Measurements from ENCODE around the gene ALAS1.

The ALAS1 gene

GRCh38 chr3:52183786-52184445 is 14.0 kb upstream of the ALAS1 start:
- DNase-seq, result no peak
- no peaks in the 10 kb centered on the region for H3K9me3 Mint-ChIP-seq
- CTCF ChIA-PET, result interaction anchor here (1.3 kb wide), 1 partner anchor 48 kb away, joined by 3 read pairs; no protein-coding TSS in a partner anchor
- peaks cover 16% of the 10 kb centered on the region for H3K27me3 Mint-ChIP-seq
- H3K27ac Mint-ChIP-seq, result no peak overlapping the region
- peaks cover 4% of the 10 kb centered on the region for H3K4me1 Mint-ChIP-seq
- H3K4me3 Mint-ChIP-seq, result no peak overlapping the region
- no peaks in the 10 kb centered on the region for H3K36me3 Mint-ChIP-seq

GRCh38 chr3:52184690-52185089 is 13.3 kb upstream of the ALAS1 start:
- Mint-ChIP-seq H3K9me3 (no peaks in the 10 kb centered on the region), H3K4me1 (peaks cover 9% of the 10 kb centered on the region), H3K27me3 (peaks cover 12% of the 10 kb centered on the region), H3K36me3 (no peaks in the 10 kb centered on the region), H3K27ac (no peak overlapping the region), H3K4me3 (no peak overlapping the region)
- no peak for DNase-seq
- CTCF ChIA-PET, result no interaction called here

- CTCF ChIA-PET, result no interaction called here
- peaks cover 9% of the 10 kb centered on the region for H3K27me3 Mint-ChIP-seq
- no peak for DNase-seq
- H3K36me3 Mint-ChIP-seq, result no peaks in the 10 kb centered on the region
- peaks cover 12% of the 10 kb centered on the region for H3K4me1 Mint-ChIP-seq
- H3K9me3 Mint-ChIP-seq, result no peaks in the 10 kb centered on the region
- H3K27ac Mint-ChIP-seq, result no peak overlapping the region
- no peak overlapping the region for H3K4me3 Mint-ChIP-seq
These were observed 12.6 kb upstream of the ALAS1 start for GRCh38 chr3:52185311-52185710.

- Mint-ChIP-seq H3K27me3 (peaks cover 8% of the 10 kb centered on the region), H3K4me1 (peaks cover 12% of the 10 kb centered on the region), H3K27ac (no peak overlapping the region), H3K9me3 (no peaks in the 10 kb centered on the region), H3K36me3 (no peaks in the 10 kb centered on the region), H3K4me3 (no peak overlapping the region)
- CTCF ChIA-PET, result no interaction called here
- DNase-seq, result no peak
These were observed 12.1 kb upstream of the ALAS1 start for GRCh38 chr3:52185837-52186236.

GRCh38 chr3:52186729-52187128 is 11.2 kb upstream of the ALAS1 start:
- Mint-ChIP-seq H3K4me3 (no peak overlapping the region), H3K27ac (no peak overlapping the region), H3K9me3 (no peaks in the 10 kb centered on the region), H3K4me1 (peaks cover 12% of the 10 kb centered on the region), H3K36me3 (no peaks in the 10 kb centered on the region), H3K27me3 (peaks cover 7% of the 10 kb centered on the region)
- DNase-seq, result no peak
- CTCF ChIA-PET, result no interaction called here

GRCh38 chr3:52188556-52188955 is 9.4 kb upstream of the ALAS1 start:
- Mint-ChIP-seq H3K4me1 (peaks cover 12% of the 10 kb centered on the region), H3K27me3 (peaks cover 10% of the 10 kb centered on the region), H3K4me3 (no peak overlapping the region), H3K36me3 (no peaks in the 10 kb centered on the region), H3K27ac (peak overlapping the region; percentile 4), H3K9me3 (no peaks in the 10 kb centered on the region)
- no peak for DNase-seq
- CTCF ChIA-PET, result interaction anchor here (0.9 to 1.6 kb wide), 2 partner anchors 32 to 187 kb away, joined by 3 to 4 read pairs; no protein-coding TSS in a partner anchor

- Mint-ChIP-seq H3K4me1 (peaks cover 12% of the 10 kb centered on the region), H3K4me3 (no peak overlapping the region), H3K9me3 (no peaks in the 10 kb centered on the region), H3K27me3 (peaks cover 24% of the 10 kb centered on the region), H3K27ac (no peak overlapping the region), H3K36me3 (no peaks in the 10 kb centered on the region)
- CTCF ChIA-PET, result no interaction called here
- DNase-seq, result no peak
These were observed 7.5 kb upstream of the ALAS1 start for GRCh38 chr3:52190294-52191074.

- H3K4me1 Mint-ChIP-seq, result peaks cover 21% of the 10 kb centered on the region
- CTCF ChIA-PET, result no interaction called here
These were observed 6.3 kb upstream of the ALAS1 start for GRCh38 chr3:52191663-52192062.

GRCh38 chr3:52193065-52193464 is 4.9 kb upstream of the ALAS1 start:
- CTCF ChIA-PET, result no interaction called here

More at GRCh38 chr3:52191663-52192062, 6.3 kb upstream of the ALAS1 start:
- Mint-ChIP-seq H3K27me3 (peaks cover 28% of the 10 kb centered on the region), H3K36me3 (no peaks in the 10 kb centered on the region), H3K27ac (no peak overlapping the region), H3K4me3 (no peak overlapping the region), H3K9me3 (no peaks in the 10 kb centered on the region)
- DNase-seq, result no peak

GRCh38 chr3:52194485-52195290 is 3.3 kb upstream of the ALAS1 start:
- no peak for DNase-seq
- CTCF ChIA-PET, result no interaction called here
- H3K27ac Mint-ChIP-seq, result peak overlapping the region; percentile 81
- H3K36me3 Mint-ChIP-seq, result peaks cover 14% of the 10 kb centered on the region
- no peak overlapping the region for H3K4me3 Mint-ChIP-seq
- H3K9me3 Mint-ChIP-seq, result no peaks in the 10 kb centered on the region
- peaks cover 39% of the 10 kb centered on the region for H3K27me3 Mint-ChIP-seq
- peaks cover 33% of the 10 kb centered on the region for H3K4me1 Mint-ChIP-seq

More at GRCh38 chr3:52193065-52193464, 4.9 kb upstream of the ALAS1 start:
- Mint-ChIP-seq H3K9me3 (no peaks in the 10 kb centered on the region), H3K4me3 (no peak overlapping the region), H3K4me1 (peaks cover 32% of the 10 kb centered on the region), H3K27ac (no peak overlapping the region), H3K36me3 (no peaks in the 10 kb centered on the region), H3K27me3 (peaks cover 35% of the 10 kb centered on the region)
- DNase-seq, result no peak

GRCh38 chr3:52195291-52195597 is 2.7 kb upstream of the ALAS1 start:
- Mint-ChIP-seq H3K9me3 (no peaks in the 10 kb centered on the region), H3K27me3 (peaks cover 39% of the 10 kb centered on the region), H3K36me3 (peaks cover 18% of the 10 kb centered on the region), H3K4me1 (peaks cover 33% of the 10 kb centered on the region), H3K27ac (no peak overlapping the region), H3K4me3 (no peak overlapping the region)
- CTCF ChIA-PET, result no interaction called here
- no peak for DNase-seq

GRCh38 chr3:52195823-52196331 is 2.1 kb upstream of the ALAS1 start:
- DNase-seq, result no peak
- Mint-ChIP-seq H3K27ac (no peak overlapping the region), H3K9me3 (no peaks in the 10 kb centered on the region), H3K4me1 (peaks cover 37% of the 10 kb centered on the region), H3K36me3 (peaks cover 21% of the 10 kb centered on the region), H3K4me3 (no peak overlapping the region), H3K27me3 (peaks cover 39% of the 10 kb centered on the region)
- CTCF ChIA-PET, result interaction anchor here (0.7 to 1.4 kb wide), 3 partner anchors 25 to 194 kb away, joined by 3 to 6 read pairs (median 4); no protein-coding TSS in a partner anchor

GRCh38 chr3:52196977-52197376 is 983 bp upstream of the ALAS1 start:
- H3K4me3 Mint-ChIP-seq, result peak overlapping the region; percentile 97
- peaks cover 28% of the 10 kb centered on the region for H3K36me3 Mint-ChIP-seq
- no peaks in the 10 kb centered on the region for H3K9me3 Mint-ChIP-seq
- CTCF ChIA-PET, result interaction anchor here (0.7 to 1.4 kb wide), 2 partner anchors 27 to 195 kb away, joined by 4 to 6 read pairs; no protein-coding TSS in a partner anchor
- peaks cover 39% of the 10 kb centered on the region for H3K27me3 Mint-ChIP-seq
- H3K4me1 Mint-ChIP-seq, result peaks cover 47% of the 10 kb centered on the region
- DNase-seq, result no peak
- H3K27ac Mint-ChIP-seq, result no peak overlapping the region

GRCh38 chr3:52197499-52197841 is 490 bp upstream of the ALAS1 start:
- DNase-seq, result no peak
- CTCF ChIA-PET, result interaction anchor here (1.4 kb wide), 1 partner anchor 27 kb away, joined by 4 read pairs; no protein-coding TSS in a partner anchor
- H3K27ac Mint-ChIP-seq, result peak overlapping the region; percentile 82
- H3K4me1 Mint-ChIP-seq, result peaks cover 50% of the 10 kb centered on the region
- no peaks in the 10 kb centered on the region for H3K9me3 Mint-ChIP-seq
- H3K36me3 Mint-ChIP-seq, result peaks cover 33% of the 10 kb centered on the region
- H3K27me3 Mint-ChIP-seq, result peaks cover 37% of the 10 kb centered on the region
- H3K4me3 Mint-ChIP-seq, result peak overlapping the region; percentile 97

All from activated naive CD4-positive, alpha-beta T cell treated with anti-CD3 and anti-CD28 coated beads, Interleukin-2, amount 10 ng/mL, durations not matched to agents 7 days and 5 days (primary cell).